Epidermal melanocyte (primary cell): ENCODE data around the gene ITIH4.
A peak's percentile ranks its signal among the peaks of the same experiment; 100 is the strongest.

Experiments used
- DNase-seq: peaks from one replicate; pipeline ENCODE4 v3.0.0; 2011; ENCODE audit warnings: low spot score; ENCODE audit not compliant: insufficient read length

Gene ITIH4

GRCh38 chr3:52830535-52831258 is at the start of gene ITIH4:
TSS of gene ITIH4 (minus strand) at chr3:52830672. CDS start at chr3:52830642, 30 bp downstream.
- DNase-seq = no peak

- no peak for DNase-seq
Observed at GRCh38 chr3:52880047-52880446, 49.6 kb upstream of the ITIH4 start.

- peak; percentile 82 for DNase-seq
Observed at GRCh38 chr3:52879581-52879980, 49.1 kb upstream of the ITIH4 start.

- no peak for DNase-seq
Observed at GRCh38 chr3:52879090-52879489, 48.6 kb upstream of the ITIH4 start.

GRCh38 chr3:52877085-52877484 is 46.6 kb upstream of the ITIH4 start:
- no peak for DNase-seq

- DNase-seq = no peak
Observed at GRCh38 chr3:52874864-52875587, 44.6 kb upstream of the ITIH4 start.

- no peak for DNase-seq
Observed at GRCh38 chr3:52874160-52874701, 43.8 kb upstream of the ITIH4 start.

GRCh38 chr3:52873433-52874159 is 43.1 kb upstream of the ITIH4 start:
- no peak for DNase-seq

GRCh38 chr3:52872245-52872644 is 41.8 kb upstream of the ITIH4 start:
- no peak for DNase-seq

- DNase-seq = no peak
Observed at GRCh38 chr3:52871761-52872160, 41.3 kb upstream of the ITIH4 start.

- no peak for DNase-seq
Observed at GRCh38 chr3:52870471-52870870, 40.0 kb upstream of the ITIH4 start.

- no peak for DNase-seq
Observed at GRCh38 chr3:52866427-52866826, 36.0 kb upstream of the ITIH4 start.

- no peak for DNase-seq
Observed at GRCh38 chr3:52865994-52866393, 35.5 kb upstream of the ITIH4 start.

GRCh38 chr3:52860424-52860768 is 29.9 kb upstream of the ITIH4 start:
- no peak for DNase-seq

- no peak for DNase-seq
Observed at GRCh38 chr3:52859686-52860423, 29.4 kb upstream of the ITIH4 start.

GRCh38 chr3:52857864-52858263 is 27.4 kb upstream of the ITIH4 start:
- DNase-seq = no peak

- no peak for DNase-seq
Observed at GRCh38 chr3:52857133-52857532, 26.7 kb upstream of the ITIH4 start.

GRCh38 chr3:52856666-52857065 is 26.2 kb upstream of the ITIH4 start:
- no peak for DNase-seq

GRCh38 chr3:52854013-52854412 is 23.5 kb upstream of the ITIH4 start:
- no peak for DNase-seq

GRCh38 chr3:52852419-52852818 is 21.9 kb upstream of the ITIH4 start:
- DNase-seq = no peak

GRCh38 chr3:52851348-52851747 is 20.9 kb upstream of the ITIH4 start:
- DNase-seq = peak; percentile 86
